Adrenal gland (tissue), 12 donors: Measurements from ENCODE around the gene AMT. TPM values are rescaled to one million over a fixed set of nuclear protein-coding genes. Genes with fewer than 3 reads are reported as not detected.

Source experiments
- DNase-seq, 7 donors: peaks; one replicate each; pipeline ENCODE4 v3.0.0-alpha.2; 2019 to 2020
- H3K27ac ChIP-seq, 5 donors: fragments of 200-600 bp; sonication (generic) in 4 of 5; 1 replicate in 3 of 5; 2 replicates in 2 of 5; pipeline versions ENCODE4 v1.5.1 to v1.8.0; 2016 to 2020; ENCODE audit warnings: mild to moderate bottlenecking in 1 of 5
- H3K27me3 ChIP-seq: fragments of 200-600 bp; 2 replicates; pipeline ENCODE4 v1.8.0; 2021
- H3K36me3 ChIP-seq, 2 donors: fragments of 200-600 bp; replicated peaks in 1 of 2; 1 replicate in 1 of 2; 2 replicates in 1 of 2; pipeline versions ENCODE4 v1.5.1 to v1.8.0; 2018 to 2022
- H3K4me1 ChIP-seq, 2 donors: fragments of 200-600 bp; replicated peaks in 1 of 2; 1 replicate in 1 of 2; 2 replicates in 1 of 2; pipeline versions ENCODE4 v1.5.1 to v1.8.0; 2018 to 2021
- H3K4me3 ChIP-seq, 4 donors: fragments of 200-600 bp; sonication (generic) in 3 of 4; one replicate each; pipeline ENCODE4 v1.5.1; 2016 to 2018
- H3K9me3 ChIP-seq, 3 donors: fragments of 200-600 bp; sonication (generic) in 1 of 3; replicated peaks in 1 of 3; 1 replicate in 2 of 3; 2 replicates in 1 of 3; pipeline versions ENCODE4 v1.5.1 to v1.8.0; 2016 to 2021
- POLR2A ChIP-seq, 2 donors: fragments of 450-650 bp; IDR thresholded peaks; one replicate each; pipeline ENCODE4 v1.6.1; 2017; ENCODE audit warnings: antibody characterized with exemption in 2 of 2, mild to moderate bottlenecking in 2 of 2, moderate library complexity in 1 of 2
- WGBS, 4 donors: extraction: QIAGEN DNeasy Blood & Tissue Kit in 2 of 4; methylation state at CpG; one replicate each; pipeline versions ENCODE4 v1.1.5 to v1.1.7; 2013 to 2017; 5-methylcytosine and 5-hydroxymethylcytosine counted together
- intact Hi-C, 2 donors: fragments of 100-400 bp; cut with DNase I; formaldehyde crosslinking; loops; one replicate each; pipeline versions ENCODE4 v1.14.1 to v1.15.0; 2022 to 2023
- polyA plus RNA-seq, 3 donors: library from polyadenylated mRNA; stranded (reverse); fragments of 200-250 nt in 2 of 3; fragments of 350-450 nt in 1 of 3; fragmentation: Illumina TruSeq in 1 of 3; extraction: RNeasy Lipid Tissue Mini Kit (QIAGEN cat#74804) in 1 of 3; gene quantifications; one replicate each; pipeline ENCODE4 v1.2.3, GENCODE V29; 2013 to 2014
- total RNA-seq, 9 donors: library from RNA; depleted of rRNA in 4 of 9; stranded (reverse); fragments of >200 nt in 4 of 9; fragments of 120-200 nt in 1 of 9; fragmentation: NEBNext Ultra II Directional in 1 of 9; extraction: Animal tissue kit (Norgen Biotek cat#: 25700) in 1 of 9; gene quantifications; one replicate each; pipeline versions ENCODE4 v1.1.0 to v1.2.4, GENCODE V29; 2013 to 2023
- TF ChIP-seq, protein P1 (sequence below), 6 experiments: fragments of 450-650 bp in 4 of 6; fragments of 200-600 bp in 2 of 6; sonication (generic) in 1 of 6; IDR thresholded peaks; 1 replicate in 5 of 6; 2 replicates in 1 of 6; pipeline versions ENCODE4 v1.5.1 to v1.8.0; 2016 to 2021; ENCODE audit warnings: antibody characterized with exemption in 6 of 6, mild to moderate bottlenecking in 2 of 6, moderate library complexity in 1 of 6
- donor health status: healthy with polysubstance abuse.
- donor health status: Bipolar disorder and iron deficiency.
- donor health status: DM: yes; HTN: yes; CAD: no.
- donor health status: DM: no; HTN: no; CAD: no.
- donor health status: DM: no; HTN: no; CAD: no.
- donor health status: DM: yes; HTN: yes; CAD: no.

AMT gene
- total and polyA plus RNA-seq, 12 donors: 5.6 to 55.8 (median 20.7) TPM

DNA sequence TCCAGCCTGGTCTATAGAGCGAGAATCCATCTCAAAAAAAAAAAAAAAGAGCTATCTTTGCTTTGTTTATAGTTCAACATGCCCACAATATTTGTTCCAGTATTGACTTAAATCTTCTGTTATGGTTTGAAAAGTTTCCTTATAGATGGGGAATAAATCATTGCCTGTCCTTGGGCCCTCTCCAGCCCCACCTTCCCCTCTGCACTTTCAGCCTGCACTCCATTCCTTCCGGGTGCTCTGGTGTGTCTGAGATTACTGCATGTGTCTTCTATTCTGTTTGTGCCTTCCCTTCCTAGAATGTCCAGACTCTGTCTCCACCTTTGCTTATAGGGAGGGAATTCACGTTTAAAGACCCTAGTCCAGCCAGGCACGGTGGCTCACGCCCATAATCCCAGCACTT lies 38.9 kb downstream of the AMT start:
- intact Hi-C loops: no loop called here
- no peaks in the 10 kb centered on the region for H3K9me3 ChIP-seq
- DNase-seq: no peak
- no peaks in the 10 kb centered on the region for H3K36me3 ChIP-seq
- WGBS, 4 donors: 56 to 58% (median 57%) methylated on average over 5 of the region's 5 CpGs
- no peak overlapping the region for H3K4me3 ChIP-seq
- H3K27me3 ChIP-seq: no peaks in the 10 kb centered on the region
- peaks cover 4 to 49% of the 10 kb centered on the region in 2 donors for H3K4me1 ChIP-seq
- no peak for TF ChIP-seq POLR2A (IDR thresholded peaks at IDR 0.05)
- peak overlapping the region in 1 of 5 donors; percentile 7 for H3K27ac ChIP-seq

DNA sequence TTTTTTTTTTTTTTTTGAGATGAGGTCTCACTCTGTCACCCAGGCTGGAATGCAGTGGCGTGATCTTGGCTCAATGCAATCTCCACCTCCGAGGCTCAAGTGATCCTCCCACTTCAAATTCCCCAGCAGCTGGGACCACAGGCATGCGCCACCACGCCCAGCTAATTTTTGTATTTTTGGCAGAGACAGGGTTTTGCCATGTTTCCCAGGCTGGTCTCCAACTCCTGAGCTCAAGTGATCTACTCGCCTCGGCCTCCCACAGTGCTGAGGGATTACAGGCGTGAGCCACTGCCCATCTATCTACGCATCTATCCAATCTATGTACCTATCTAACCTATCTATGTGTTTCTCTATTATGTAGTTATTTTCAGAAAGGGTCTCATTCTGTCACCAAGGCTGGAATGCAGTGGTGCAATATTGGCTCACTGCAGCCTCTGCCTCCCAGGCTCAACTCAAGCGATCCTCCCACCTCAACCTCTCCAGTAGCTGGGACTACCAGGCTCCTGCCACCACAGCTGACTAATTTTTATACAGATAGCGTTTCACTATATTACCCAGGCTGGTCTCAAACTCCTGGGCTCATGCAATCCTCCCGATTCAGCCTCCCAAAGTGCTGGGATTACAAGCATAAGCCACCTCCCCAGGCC lies 43.9 kb downstream of the AMT start:
- H3K36me3 ChIP-seq: peaks cover 0 to 21% of the 10 kb centered on the region in 2 donors
- 81 to 85% (median 82%) methylated on average over 11 of the region's 11 CpGs for whole genome bisulfite sequencing, 4 donors
- DNase-seq: peak in 1 of 7 donors; percentile 41
- H3K27me3 ChIP-seq: no peaks in the 10 kb centered on the region
- intact Hi-C loops: no loop called here
- no peaks in the 10 kb centered on the region for H3K9me3 ChIP-seq
- no peak for TF ChIP-seq POLR2A (IDR thresholded peaks at IDR 0.05)
- TF ChIP-seq, protein P1, sequence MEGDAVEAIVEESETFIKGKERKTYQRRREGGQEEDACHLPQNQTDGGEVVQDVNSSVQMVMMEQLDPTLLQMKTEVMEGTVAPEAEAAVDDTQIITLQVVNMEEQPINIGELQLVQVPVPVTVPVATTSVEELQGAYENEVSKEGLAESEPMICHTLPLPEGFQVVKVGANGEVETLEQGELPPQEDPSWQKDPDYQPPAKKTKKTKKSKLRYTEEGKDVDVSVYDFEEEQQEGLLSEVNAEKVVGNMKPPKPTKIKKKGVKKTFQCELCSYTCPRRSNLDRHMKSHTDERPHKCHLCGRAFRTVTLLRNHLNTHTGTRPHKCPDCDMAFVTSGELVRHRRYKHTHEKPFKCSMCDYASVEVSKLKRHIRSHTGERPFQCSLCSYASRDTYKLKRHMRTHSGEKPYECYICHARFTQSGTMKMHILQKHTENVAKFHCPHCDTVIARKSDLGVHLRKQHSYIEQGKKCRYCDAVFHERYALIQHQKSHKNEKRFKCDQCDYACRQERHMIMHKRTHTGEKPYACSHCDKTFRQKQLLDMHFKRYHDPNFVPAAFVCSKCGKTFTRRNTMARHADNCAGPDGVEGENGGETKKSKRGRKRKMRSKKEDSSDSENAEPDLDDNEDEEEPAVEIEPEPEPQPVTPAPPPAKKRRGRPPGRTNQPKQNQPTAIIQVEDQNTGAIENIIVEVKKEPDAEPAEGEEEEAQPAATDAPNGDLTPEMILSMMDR (IDR thresholded peaks at IDR 0.05): no peak
- no peak overlapping the region for H3K4me3 ChIP-seq
- no peak overlapping the region for H3K27ac ChIP-seq
- peaks cover 0 to 23% of the 10 kb centered on the region in 2 donors for H3K4me1 ChIP-seq

DNA sequence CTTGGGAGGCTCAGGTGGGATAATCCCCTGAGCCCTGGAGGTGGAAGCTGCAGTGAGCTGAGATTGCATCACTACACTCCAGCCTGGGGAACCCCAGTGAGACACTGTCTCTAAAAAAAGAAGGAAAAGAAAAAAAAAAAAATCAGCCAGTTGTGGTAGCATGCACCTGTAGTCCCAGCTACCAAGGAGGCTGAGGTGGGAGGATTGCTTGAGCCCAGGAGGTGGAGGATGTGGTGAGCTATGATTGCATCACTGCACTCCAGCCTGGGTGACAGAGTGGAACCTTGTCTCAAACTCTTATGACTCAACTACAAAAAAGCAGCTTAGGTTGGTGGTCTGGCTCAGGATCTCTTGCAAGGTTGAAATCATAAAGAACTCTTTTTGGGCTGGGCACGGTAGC lies 44.8 kb downstream of the AMT start:
- Histone ChIP-seq H3K27me3 (no peaks in the 10 kb centered on the region), H3K4me1 (peaks cover 0 to 22% of the 10 kb centered on the region in 2 donors), H3K27ac (peak overlapping the region in 1 of 5 donors; percentile 27), H3K9me3 (no peaks in the 10 kb centered on the region), H3K4me3 (no peak overlapping the region), H3K36me3 (peaks cover 0 to 30% of the 10 kb centered on the region in 2 donors)
- TF ChIP-seq, protein P1 (IDR thresholded peaks at IDR 0.05): no peak
- TF ChIP-seq POLR2A (IDR thresholded peaks at IDR 0.05): no peak
- intact Hi-C loops: no loop called here
- no peak for DNase-seq
- 85 to 100% (median 88%) methylated on average over 1 of the region's 1 CpG for WGBS, 4 donors

DNA sequence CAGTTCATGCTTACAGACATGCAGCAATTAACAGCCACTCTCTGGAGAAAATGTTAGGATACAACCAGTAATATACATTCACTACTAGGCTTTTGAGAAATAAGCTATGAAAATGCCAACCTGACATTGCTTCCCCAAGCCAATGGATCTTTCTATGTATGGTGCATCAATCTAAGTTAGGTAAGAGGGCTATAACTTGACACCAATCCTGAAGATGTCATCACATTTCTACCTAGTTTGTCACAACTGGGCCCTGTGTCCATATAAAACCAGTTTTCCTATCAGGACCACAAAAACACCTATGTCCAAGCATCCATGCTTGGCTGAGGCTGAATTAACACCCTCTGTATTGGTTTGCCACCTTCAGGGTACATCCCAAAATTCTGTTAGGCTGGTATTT lies 50.3 kb downstream of the AMT start:
- intact Hi-C loops: no loop called here
- Histone ChIP-seq H3K9me3 (no peaks in the 10 kb centered on the region), H3K4me3 (no peak overlapping the region), H3K36me3 (peaks cover 0 to 70% of the 10 kb centered on the region in 2 donors), H3K27ac (no peak overlapping the region), H3K4me1 (peaks cover 8 to 19% of the 10 kb centered on the region in 2 donors), H3K27me3 (no peaks in the 10 kb centered on the region)
- TF ChIP-seq, protein P1 (IDR thresholded peaks at IDR 0.05): no peak
- no peak for DNase-seq
